Heart left ventricle (tissue), 13 donors: ENCODE measurements around the gene DNAI1.

Experiments
- POLR2A ChIP-seq, 2 donors: fragments of 450-650 bp; IDR thresholded peaks; one replicate each; pipeline ENCODE4 v1.6.1; 2017; ENCODE audit warnings: antibody characterized with exemption in 2 of 2, mild to moderate bottlenecking in 2 of 2, moderate library complexity in 2 of 2
- TF ChIP-seq, protein P1 (sequence below), 12 donors: fragments of 200-600 bp; sonication (generic) in 4 of 12; IDR thresholded peaks; one replicate each; pipeline versions ENCODE4 v1.5.0 to v1.8.0; 2018 to 2022; ENCODE audit warnings: antibody characterized with exemption in 12 of 12, mild to moderate bottlenecking in 5 of 12
- donor health status: ischemic (EF 13 %, LVEDD 7.1; RV severe dilation, severe dysfunction).
- donor health status: DM: no; HTN: yes; CAD: no.
- donor health status: DM: no; HTN: no; CAD: no.
- donor health status: ischemic (EF 25% LVEDD 6.9; RV normal size, moderate dysfunction).
- donor health status: ischemic (EF 25% LVEDD 5.7; RV mildly dilated, moderate dysfunction).
- donor health status: ischemic (EF 35%, LVEDD 5.7; RV mildly dilated, moderate dysfunction).
- donor health status: nonischemic (EF 11% LVEDD 7.7; RV severe dilation, severe dysfunction).
- donor health status: DM: yes; HTN: yes; CAD: no.
- donor health status: PGD.
- donor health status: ischemic (EF 29% LVEDD 5.4; RV normal size, mild dysfunction).
- donor health status: nonischemic (EF 23%, LVEDD 6.1; RV moderate dilation, normal function).

DNA sequence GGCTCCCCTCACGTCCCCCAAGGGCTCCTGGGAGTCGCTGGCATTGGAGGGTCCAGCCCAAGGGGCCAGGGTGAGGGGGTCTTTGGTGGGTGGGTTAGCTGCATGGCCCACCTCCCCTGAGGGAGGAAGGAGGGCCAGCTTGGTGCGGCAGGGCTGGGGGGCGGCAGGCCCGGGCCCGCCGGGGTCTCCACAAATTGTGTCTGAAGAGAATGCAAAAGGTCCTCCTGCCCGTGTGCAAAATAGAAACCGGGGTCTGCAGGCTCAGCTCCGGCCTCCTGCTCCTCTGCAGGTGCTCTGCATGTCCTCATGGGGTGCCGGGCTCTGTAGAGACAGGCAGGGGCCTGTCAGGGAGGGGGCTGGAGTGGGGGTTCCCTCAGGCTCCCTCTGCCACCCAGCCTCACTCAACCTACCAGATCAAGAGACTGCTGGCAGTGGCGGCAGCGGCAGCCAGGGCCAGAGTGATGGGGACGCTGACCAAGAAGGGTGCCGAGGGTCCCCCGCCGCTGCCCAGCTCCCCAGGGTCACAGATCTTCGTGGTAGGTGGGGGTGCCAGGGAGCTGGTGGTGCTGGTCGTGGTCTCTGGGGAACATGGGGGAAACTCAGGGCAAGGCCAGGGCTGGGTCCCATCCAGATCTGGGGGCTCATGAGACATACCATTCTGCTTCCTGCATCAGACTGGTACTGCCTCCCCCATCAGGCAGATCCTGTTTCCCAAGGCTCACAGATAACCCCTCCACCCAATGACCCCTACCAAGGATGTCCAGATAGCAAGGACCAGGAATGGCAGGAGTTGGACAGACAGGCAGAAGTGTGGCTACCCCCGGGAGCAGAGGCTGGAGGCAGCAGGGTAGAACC, 93.4 kb downstream of the DNAI1 start:
- TF ChIP-seq, protein P1, sequence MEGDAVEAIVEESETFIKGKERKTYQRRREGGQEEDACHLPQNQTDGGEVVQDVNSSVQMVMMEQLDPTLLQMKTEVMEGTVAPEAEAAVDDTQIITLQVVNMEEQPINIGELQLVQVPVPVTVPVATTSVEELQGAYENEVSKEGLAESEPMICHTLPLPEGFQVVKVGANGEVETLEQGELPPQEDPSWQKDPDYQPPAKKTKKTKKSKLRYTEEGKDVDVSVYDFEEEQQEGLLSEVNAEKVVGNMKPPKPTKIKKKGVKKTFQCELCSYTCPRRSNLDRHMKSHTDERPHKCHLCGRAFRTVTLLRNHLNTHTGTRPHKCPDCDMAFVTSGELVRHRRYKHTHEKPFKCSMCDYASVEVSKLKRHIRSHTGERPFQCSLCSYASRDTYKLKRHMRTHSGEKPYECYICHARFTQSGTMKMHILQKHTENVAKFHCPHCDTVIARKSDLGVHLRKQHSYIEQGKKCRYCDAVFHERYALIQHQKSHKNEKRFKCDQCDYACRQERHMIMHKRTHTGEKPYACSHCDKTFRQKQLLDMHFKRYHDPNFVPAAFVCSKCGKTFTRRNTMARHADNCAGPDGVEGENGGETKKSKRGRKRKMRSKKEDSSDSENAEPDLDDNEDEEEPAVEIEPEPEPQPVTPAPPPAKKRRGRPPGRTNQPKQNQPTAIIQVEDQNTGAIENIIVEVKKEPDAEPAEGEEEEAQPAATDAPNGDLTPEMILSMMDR (IDR thresholded peaks at IDR 0.05) = no peak
- no peak for TF ChIP-seq POLR2A (IDR thresholded peaks at IDR 0.05)
